Activated naive CD4-positive, alpha-beta T cell (primary cell): ENCODE measurements around the gene FYCO1.

Source experiments
- DNase-seq, 4 experiments: peaks; one replicate each; lab custom pipeline; 2025; lab: John Stamatoyannopoulos, UW

The FYCO1 gene

GRCh38 chr3:45965253-45965652 lies 30.4 kb downstream of the FYCO1 start:
- no peak for DNase-seq

GRCh38 chr3:45964139-45964538 lies 31.5 kb downstream of the FYCO1 start:
- DNase-seq = no peak

- no peak for DNase-seq
Observed at GRCh38 chr3:45962033-45962432, 33.6 kb downstream of the FYCO1 start.

GRCh38 chr3:45960289-45960688 lies 35.3 kb downstream of the FYCO1 start:
- DNase-seq = no peak

- DNase-seq = no peak
Observed at GRCh38 chr3:45959201-45959600, 36.4 kb downstream of the FYCO1 start.

GRCh38 chr3:45958321-45958791 lies 37.3 kb downstream of the FYCO1 start:
- no peak for DNase-seq

- no peak for DNase-seq
Observed at GRCh38 chr3:45957586-45957985, 38.0 kb downstream of the FYCO1 start.

GRCh38 chr3:45955706-45956105 lies 39.9 kb downstream of the FYCO1 start:
- no peak for DNase-seq

- no peak for DNase-seq
Observed at GRCh38 chr3:45955017-45955647, 40.5 kb downstream of the FYCO1 start.

- no peak for DNase-seq
Observed at GRCh38 chr3:45954306-45954705, 41.3 kb downstream of the FYCO1 start.

GRCh38 chr3:45953536-45953935 lies 42.1 kb downstream of the FYCO1 start:
- no peak for DNase-seq

- no peak for DNase-seq
Observed at GRCh38 chr3:45952456-45952855, 43.2 kb downstream of the FYCO1 start.

GRCh38 chr3:45951946-45952345 lies 43.7 kb downstream of the FYCO1 start:
- DNase-seq = no peak

- DNase-seq = no peak
Observed at GRCh38 chr3:45950686-45951600, 44.7 kb downstream of the FYCO1 start.

GRCh38 chr3:45950131-45950530 lies 45.5 kb downstream of the FYCO1 start:
- no peak for DNase-seq

GRCh38 chr3:45949432-45949831 lies 46.2 kb downstream of the FYCO1 start:
- no peak for DNase-seq

GRCh38 chr3:45948881-45949280 lies 46.7 kb downstream of the FYCO1 start:
- DNase-seq = no peak

GRCh38 chr3:45948311-45948781 lies 47.3 kb downstream of the FYCO1 start:
- no peak for DNase-seq

- no peak for DNase-seq
Observed at GRCh38 chr3:45947361-45947760, 48.3 kb downstream of the FYCO1 start.

- DNase-seq = no peak
Observed at GRCh38 chr3:45946875-45947274, 48.7 kb downstream of the FYCO1 start.

GRCh38 chr3:45946307-45946706 lies 49.3 kb downstream of the FYCO1 start:
- DNase-seq = no peak

GRCh38 chr3:45944830-45945620 lies 50.6 kb downstream of the FYCO1 start:
- DNase-seq = no peak
